Stimulated activated CD8-positive, alpha-beta memory T cell treated with anti-CD3 and anti-CD28 coated beads, Interleukin-7, amount 100 ng/mL, for 24 hours (primary cell): ENCODE data around the gene RPL10A.

ENCODE experiments used
- DNase-seq: peaks from one replicate; pipeline ENCODE4 v3.0.0-alpha.2; 2020; ENCODE audit warnings: low read depth

Gene RPL10A

DNA sequence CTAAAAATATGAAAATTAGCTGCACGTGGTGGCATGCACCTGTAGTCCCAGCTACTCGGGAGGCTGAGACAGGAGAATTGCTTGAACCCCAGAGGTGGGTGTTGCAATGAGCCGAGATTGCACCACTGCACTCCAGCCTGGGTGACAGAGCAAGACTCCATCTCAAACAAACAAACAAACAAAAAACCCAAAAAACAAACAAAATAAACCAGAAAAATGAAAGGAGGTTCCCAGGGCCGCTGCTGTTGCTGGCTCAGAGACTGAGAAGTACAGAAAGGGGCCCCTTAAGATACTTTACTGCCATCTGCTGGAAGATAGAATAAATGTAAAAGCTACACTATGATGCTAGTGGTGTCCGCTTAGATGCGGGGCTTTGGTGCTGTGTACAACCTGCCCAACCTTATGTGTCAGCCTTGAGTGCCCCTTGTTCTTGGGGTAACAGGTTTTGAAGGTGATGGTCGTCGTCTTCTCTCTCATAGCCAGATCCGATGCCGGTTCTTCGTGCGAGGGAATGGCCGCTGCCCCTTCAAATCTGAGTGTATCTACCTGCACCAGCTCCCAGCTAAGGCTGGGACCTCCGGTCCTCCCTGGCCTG lies 18.8 kb upstream of the RPL10A start:
- DNase-seq: no peak

DNA sequence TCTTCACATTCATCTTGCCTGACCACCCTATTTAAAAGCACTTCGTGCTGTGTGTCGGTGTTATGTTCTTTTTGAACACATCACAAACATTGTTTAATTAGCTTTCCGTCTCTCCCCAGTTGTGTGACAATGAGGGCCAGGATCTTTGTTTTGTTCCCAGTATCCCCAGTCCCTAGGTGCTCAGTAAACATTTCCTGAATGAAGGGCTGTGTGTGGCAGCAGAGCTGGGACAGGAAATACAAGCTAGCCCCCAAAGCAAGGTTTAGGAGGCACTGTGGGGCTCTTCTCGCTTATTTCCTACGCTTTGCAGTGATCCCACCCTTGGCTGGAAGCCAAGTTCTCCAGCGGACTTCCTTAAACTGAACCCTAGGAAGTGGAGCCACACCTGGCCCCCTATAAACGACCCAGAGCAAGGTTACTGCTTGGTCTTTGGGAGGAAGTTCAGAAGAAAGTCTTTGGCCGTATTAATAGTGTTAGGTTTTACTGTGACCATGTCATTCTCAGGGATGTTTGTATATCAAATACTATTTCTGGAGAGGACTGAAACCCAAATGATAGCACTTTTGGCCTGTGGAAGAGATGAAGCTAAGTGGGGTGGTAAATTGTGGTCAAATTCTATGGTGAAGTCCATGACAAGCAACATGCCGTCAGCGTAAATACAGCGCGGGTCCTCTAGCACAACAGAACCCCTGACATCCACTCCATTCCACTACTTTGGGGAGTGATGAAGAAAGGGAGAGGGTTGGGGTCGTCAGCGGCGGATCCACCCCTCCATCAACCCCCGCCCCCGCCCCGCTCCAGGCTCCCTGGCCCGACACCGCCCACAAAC lies 16.6 kb upstream of the RPL10A start:
- DNase-seq: no peak

DNA sequence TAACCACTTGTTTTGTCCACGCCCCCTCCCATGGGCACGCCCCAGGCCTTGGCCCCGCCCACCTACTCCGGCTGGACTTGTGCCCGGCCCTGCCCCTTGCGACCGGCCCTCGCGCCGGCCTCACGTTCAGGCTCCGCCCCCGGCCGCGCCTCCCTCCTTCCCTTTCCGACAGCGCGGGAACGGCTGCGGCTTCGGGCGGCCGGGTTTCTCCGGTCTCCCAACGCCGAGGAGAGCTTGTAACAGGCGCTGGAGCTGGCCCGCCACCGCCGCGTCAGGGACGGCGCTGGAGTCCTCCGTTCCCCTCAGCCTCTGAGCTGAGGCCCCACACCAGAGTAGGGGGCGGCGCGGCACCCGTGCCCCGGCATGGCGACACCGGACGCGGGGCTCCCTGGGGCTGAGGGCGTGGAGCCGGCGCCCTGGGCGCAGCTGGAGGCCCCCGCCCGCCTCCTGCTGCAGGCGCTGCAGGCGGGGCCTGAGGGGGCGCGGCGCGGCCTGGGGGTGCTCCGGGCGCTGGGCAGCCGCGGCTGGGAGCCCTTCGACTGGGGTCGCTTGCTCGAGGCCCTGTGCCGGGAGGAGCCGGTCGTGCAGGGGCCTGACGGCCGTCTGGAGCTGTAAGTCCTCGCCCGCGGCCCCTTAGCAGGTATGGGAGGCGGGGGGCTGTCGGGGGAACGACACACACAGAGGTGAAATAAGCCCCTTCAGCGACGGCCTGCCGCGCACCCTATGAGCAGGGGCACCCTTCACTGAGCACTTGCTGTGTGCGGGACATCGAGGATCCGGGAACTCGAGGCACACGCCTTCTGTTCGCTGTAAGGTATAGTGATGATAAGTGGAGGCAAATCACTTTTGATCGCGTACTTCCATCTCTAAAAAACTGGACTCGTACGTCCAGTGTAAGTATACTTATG lies 15.8 kb upstream of the RPL10A start, which contains the start of gene FANCE:
Gene FANCE (plus strand): TSS at position 156 of the 908 bp plus-strand sequence. CDS start 208 bp downstream, at position 364.
- peak; percentile 89 for DNase-seq

DNA sequence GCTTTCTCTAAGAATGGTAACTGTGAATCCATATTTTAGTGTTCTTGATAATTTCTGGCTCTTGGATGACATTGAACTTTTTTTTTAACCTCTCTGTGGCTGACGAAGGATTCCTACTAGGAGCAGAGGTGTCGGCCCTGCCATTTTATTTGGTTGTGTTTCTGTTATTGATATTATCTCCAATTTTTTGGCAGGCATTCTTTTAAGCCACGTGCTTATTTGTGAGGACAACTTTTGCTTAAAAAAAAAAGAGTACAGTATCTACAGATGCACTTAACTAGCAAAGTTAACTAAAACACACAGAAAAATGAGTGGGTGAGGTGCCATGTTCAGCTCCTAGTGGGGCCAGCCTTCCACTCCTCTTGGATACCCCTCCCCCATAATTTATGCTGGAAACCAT lies 15.0 kb upstream of the RPL10A start:
- no peak for DNase-seq

DNA sequence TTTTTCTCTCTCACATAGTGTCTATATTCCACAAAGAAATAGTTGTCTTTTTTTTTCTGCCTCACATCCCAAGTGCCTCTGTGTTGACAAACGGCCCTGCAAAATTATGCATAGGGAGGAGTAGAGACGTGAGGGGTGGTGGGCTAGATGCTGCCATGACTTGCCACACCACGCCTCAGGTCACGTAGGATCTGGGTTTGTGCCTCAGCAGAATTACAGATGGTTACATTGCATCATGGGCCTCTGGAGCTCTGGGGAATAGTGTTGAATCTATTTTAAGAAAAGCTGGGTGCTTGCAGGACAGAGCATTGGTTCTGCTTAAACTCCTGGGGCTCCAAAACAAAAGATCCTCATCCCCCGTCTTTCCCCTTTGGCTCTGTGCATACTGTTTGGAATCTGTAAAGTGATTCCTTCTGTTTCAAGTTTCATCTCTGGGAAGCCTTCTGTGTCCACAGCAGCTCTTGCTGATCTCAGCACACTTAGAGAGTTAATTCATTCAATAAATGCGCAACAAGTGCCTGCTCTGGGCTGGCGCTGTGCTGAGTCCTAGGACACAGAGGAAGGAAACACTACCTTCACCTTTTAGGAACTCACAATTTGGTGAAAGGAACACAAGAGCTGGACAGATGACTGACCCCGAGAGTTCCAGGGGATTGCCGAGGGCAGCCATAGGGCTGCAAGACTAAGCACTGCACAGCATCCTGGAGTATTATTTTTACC lies 13.7 kb upstream of the RPL10A start:
- DNase-seq: no peak

DNA sequence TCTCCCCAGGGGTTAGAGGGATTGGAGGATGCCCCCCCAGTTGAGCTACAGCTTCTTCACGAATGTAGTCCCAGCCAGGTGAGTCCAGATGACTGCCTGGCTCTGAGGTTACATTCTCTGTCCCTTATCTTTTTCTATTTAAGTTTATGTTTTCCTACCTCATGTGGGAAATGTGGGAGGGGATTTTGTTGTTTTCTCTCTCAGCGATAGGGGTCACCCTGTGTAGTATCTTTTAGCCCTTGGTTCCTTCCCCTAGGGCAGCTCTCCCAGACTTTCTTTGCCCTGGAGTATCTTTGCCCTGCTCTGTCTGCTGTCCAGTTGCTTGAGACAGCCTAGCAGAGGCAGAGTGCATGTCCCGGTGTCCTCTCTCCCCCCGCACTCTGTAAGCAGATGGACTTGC lies 10.3 kb upstream of the RPL10A start:
- no peak for DNase-seq

DNA sequence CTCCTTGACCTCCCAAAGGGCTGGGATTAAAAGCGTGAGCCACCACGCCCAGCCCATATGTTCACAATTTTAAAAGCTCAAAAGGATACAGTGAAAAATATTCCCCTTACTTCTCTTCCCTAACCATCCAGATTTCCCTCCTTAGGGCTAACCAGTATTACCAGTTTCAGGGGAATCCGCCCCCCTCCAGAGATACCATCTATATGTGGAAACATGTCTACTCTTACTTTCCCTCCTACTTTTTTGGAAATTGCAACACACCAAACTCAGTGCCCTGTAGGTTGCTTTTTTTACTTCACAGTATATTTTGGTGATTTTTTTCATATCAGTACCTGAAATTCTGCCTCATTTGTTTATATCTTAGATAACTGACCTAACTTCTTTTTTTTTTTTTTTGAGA lies 6.9 kb upstream of the RPL10A start:
- no peak for DNase-seq

DNA sequence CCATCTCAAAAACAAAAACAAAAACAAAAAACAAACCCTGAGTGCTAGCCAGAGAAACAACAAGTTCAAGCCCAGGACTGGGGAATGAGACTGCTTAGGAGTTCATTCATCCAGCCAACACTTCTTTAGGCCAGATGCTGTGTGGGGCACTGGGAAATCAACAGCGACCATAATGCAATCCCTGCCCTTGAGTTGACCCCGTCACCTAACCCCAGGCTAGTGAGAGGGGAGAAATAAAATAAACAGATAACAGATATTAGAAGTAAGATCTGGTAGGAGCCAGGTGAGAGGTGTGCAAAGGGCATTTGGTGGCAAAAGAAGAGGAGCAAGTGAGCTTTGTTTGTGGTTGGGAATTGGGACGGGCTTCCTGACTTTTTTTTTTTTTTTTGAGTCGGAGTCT lies 4.9 kb upstream of the RPL10A start:
- no peak for DNase-seq

DNA sequence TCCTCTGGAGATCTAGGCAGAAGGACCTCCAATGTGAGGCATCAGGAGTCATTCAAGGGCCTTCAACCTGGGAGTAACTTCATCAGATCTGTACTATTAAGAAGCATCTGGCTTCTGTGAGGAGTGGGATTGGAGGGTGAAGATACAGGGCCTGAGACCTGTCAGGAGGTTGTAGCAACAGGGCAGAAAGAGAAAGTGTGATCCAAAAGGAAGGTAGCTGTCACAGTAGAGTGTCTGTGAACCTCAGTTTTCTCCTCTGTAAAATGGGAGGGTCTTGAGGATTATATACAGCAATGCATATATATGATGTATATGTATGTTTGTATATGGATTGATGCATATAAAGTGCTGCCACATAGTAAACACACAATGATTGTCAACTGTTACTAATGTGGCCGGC lies 2.6 kb upstream of the RPL10A start:
- no peak for DNase-seq

DNA sequence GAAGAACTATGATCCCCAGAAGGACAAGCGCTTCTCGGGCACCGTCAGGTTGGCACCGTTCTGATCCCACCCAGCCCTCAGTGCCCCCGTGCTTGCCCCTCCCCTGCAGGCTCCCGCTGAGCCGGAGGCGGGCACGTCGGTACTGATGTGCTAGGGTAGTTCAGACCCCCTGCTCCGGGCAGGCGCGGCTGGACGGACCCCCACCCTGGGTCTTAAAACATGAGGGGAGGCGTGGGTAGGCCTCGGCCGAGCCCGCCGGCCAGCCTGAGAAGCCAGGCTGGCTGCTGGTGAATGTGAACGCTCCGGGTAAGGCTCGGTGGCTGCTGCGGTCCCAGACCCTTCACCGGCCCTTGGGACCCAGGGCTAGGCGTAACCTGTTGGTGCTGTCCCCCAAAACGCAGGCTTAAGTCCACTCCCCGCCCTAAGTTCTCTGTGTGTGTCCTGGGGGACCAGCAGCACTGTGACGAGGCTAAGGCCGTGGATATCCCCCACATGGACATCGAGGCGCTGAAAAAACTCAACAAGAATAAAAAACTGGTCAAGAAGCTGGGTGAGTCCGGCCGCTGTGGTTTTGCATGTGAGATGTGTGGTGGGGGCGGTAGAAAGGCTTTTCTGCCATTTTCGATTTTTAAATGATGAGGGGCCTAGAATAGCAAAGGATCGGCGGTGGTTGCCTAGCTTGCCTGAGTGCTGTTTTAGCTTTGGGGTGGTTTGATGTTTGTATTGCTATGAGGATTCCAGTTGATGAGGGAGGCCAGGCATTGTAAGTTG lies 964 bp downstream of the RPL10A start:
- no peak for DNase-seq

DNA sequence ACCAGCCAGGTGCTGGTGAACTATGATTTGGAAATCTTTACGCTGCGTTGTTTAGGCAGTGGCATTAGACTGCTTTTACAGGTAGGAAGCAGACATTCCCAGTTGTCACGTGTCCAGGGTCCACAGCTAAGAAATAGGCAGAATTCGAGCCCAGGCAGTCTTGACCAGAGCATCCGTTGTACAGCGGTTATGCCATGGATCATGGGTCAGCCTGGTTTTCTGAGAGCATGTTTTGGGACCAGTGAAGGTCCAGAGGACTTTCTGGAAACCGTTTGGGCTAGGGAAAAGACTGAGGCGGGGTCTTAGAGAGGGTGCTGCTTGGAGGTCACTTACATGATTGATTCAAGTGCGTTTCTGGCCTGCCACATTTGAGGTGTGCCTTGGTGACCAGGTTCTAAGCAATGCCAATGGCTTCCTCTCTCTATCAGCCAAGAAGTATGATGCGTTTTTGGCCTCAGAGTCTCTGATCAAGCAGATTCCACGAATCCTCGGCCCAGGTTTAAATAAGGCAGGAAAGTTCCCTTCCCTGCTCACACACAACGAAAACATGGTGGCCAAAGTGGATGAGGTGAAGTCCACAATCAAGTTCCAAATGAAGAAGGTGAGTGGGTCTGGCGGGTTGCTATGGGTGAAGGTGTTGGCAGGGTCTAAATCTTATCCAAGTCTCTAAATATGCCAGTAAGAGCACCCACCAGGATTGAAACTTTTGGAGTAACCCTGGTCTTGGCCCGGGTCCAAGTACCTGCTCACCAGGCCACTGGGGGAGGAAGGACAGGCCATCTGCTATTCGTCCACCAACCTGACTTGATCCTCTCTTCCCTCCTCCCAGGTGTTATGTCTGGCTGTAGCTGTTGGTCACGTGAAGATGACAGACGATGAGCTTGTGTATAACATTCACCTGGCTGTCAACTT lies 1.8 kb downstream of the RPL10A start:
- no peak for DNase-seq

DNA sequence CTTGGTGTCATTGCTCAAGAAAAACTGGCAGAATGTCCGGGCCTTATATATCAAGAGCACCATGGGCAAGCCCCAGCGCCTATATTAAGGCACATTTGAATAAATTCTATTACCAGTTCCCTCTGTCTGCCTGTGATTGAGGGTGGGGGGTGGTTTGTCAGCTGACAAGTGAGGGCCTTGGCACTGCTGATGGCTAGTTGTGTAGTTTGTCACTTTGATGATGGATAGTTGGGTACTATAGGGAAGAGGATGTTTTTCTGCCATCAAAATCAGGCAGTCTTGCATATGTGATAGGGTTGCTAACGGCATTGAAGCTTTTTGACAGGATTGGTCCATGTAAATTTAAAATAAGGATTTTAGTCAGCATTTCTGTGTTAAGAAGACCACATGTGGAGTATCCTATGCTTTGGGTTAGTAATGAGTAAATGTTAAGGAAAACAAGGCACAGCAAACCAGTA lies 2.5 kb downstream of the RPL10A start:
- no peak for DNase-seq

DNA sequence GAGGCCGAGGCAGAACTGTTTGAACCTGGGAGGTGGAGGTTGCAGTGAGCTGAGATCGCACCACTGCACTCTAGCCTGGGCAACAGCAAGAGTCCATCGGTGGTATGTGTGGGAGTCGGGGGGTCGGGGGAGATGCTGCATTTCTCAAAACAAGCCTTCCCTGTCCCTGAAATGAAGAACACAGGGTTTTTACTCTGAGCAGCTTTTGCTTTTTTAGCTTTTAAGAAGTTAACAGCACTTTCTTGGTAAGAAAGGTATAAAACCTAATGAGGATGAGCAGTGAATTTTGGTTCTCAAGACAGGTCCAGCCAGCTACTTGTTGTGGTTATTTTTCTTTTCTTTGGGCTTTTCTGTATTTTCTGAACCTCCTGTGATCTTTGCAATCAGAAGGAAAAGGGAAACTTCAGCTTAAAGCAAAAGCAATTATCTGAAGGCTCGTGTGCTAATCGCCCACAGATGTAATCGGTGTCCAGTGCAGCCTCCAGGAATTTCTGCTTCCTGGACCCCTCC lies 3.7 kb downstream of the RPL10A start:
- no peak for DNase-seq

DNA sequence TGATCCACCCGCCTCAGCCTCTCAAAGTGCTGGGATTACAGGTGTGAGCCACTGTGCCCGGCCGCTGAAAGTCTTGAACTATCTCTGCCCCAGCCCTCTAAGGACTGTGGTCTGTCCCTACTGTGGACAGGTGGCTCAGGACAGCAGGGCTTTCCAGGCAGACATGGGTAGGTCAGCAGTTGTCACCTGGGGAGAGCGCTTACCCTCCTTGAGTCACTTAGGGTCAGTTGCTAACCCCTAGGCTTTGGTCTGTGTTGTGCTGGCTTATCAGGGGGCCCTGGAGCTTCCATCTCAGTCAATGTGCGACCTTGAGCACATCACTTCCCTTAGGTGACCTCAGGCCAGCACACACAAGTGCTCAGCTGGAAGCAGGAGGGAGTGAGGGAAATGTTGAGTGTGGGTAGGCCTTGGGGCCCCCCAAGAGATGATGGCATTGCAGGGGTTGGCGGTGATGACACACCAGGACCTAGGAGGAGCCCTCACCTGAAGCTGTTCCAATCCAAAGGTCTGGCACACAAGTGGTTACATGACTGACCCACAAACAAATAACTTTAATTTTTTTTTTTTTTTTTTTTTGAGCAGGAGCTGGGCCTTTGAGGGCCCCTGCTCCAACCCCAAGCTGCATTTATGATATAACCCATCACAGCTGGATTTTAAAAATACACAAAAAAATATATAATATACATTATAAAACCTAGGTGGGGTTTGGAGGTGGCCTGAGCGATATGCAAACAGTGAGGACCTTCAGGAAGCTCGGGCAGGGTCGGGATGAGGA lies 5.1 kb downstream of the RPL10A start:
- DNase-seq: no peak

DNA sequence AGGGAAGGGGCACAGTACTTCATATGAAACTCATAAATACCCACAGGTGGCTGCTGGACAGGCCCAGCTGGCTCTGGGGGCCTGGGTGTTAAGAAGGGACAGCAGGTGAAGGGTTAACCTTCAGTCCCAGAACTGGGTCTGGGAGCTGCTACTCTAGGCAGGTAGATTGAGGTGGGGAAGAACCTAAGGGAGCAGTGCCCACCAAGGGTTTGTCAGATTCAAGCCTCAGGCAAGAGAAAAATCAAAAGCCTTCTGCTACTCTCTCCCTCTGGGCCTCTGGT lies 5.6 kb downstream of the RPL10A start:
- no peak for DNase-seq

DNA sequence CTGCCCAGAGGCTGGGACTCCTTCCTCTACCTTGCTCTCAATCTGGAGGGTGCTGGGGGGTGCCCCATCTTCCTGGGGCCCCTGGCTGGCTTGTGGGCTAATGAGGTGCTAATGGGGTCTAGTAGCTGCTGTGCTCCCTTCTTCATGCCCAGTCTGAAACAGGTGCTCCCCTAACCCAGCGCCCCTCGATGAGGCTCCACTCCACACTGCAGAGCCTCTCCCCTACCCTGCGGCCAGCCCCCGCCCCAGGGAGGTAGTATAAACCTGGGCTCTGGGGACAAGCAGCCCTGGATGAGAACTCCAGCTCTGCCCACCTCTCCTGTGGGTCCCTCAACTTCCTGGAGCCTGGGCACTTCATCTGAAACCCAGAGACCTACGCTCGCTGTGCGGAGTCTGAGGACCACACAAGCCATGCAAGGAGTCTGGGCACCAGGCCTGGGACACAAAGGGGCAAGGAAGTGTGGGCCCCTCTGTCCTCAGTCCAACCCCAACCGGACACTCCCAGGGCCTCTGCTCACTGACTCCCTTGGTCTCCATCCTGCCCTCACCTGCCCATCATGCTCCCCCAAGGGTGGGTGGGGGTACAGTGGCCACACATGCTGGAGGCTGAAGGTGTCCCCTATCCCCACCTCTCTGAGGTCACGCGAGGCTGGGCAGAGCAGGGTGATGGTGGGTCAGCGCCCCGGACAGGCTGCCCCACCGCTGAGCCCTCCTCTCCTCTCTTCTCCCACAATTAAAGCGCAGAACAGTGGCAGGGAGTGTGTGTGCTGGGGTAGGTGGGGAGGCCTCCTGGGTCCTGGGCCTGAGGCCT lies 6.1 kb downstream of the RPL10A start:
- no peak for DNase-seq

DNA sequence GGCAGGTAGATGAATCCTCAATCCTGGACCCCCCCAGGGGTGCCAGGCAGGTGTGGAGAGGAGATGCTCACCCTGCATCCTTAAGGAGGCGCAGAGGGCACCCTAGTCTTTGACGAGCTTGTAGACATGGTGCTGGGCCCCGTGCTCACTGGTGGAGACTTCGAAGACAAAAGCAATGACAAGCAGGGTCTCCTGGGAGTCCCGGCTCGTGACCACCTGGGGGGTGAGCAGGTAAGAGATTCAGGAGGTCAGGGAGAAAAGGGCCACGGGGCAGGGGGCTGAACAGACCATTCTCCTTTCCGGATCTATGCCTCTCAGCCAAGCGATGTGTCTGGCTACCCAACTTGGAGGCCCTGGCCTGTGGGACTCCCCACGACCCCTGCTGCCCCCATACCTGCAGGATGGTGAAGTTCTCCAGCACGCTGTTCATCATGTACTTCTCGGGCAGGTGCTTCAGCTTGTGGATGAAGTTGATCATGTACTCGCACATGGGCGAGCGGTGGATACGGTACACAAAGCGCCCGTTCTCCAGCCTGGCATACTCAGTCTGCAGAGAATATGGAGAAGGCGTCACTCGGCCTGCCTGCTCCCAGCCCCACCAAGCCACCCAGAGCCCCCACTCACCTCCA lies 6.9 kb downstream of the RPL10A start:
- DNase-seq: no peak

DNA sequence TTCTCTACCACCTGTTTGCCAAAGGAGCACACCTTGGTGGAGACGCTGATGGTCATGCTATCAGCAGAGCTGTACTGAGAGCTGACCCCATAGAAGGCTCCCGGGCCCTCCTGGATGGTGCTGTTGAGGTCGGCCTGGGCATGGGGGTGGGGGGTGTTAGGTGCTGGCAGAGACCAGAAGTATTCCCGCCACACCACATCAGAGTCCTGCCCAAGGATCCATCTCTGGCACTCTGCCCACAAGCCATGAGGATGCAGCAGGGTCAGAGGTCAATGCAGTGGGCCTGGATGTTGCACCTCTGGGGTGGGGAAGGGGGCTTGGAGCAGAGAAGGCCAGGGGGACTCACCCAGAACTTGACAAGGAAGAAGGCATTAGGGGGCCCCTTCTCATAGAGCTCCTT lies 7.4 kb downstream of the RPL10A start:
- DNase-seq: no peak
